T-helper 17 cell (primary cell): ENCODE results near the gene TBC1D9. TPM values are rescaled to one million over a fixed set of nuclear protein-coding genes. Genes with fewer than 3 reads are reported as not detected.

ENCODE experiments used
- ATAC-seq: fragments of 150-1000 bp; cut with Tn5 transposase; 2 replicates; pipeline ENCODE4 v1.10.0; 2021; ENCODE audit warnings: mild to moderate bottlenecking, moderate library complexity
- DNase-seq, 3 donors: peaks; one replicate each; pipeline versions ENCODE4 v3.0.0 to v3.0.0-alpha.2; 2020 to 2021
- H3K9me3 ChIP-seq: one replicate; pipeline ENCODE4 v1.7.0; 2013; ENCODE audit warnings: low read length, mild to moderate bottlenecking; ENCODE audit not compliant: control insufficient read depth, poor library complexity, severe bottlenecking
- H3K27ac Mint-ChIP-seq: one replicate; pipeline ENCODE4 v1.8.0; 2022; ENCODE audit warnings: mild to moderate bottlenecking, moderate library complexity, mixed read lengths
- H3K27me3 Mint-ChIP-seq: one replicate; pipeline ENCODE4 v1.8.0; 2022; ENCODE audit warnings: mixed read lengths
- H3K36me3 Mint-ChIP-seq: one replicate; pipeline ENCODE4 v1.8.0; 2022; ENCODE audit warnings: low read depth, mixed read lengths
- H3K4me1 Mint-ChIP-seq: one replicate; pipeline ENCODE4 v1.8.0; 2022; ENCODE audit warnings: mild to moderate bottlenecking, mixed read lengths
- H3K4me3 Mint-ChIP-seq: one replicate; pipeline ENCODE4 v1.8.0; 2022; ENCODE audit warnings: mild to moderate bottlenecking, moderate library complexity, mixed read lengths
- total RNA-seq, 4 donors: library from RNA in 2 of 4; stranded (reverse) in 2 of 4; gene quantifications; one replicate each; pipeline ENCODE4 v1.2.3 and lab custom pipeline; 2022 to 2026

Gene TBC1D9
- total RNA-seq, 2 donors from 2014 or later = 0.76 to 3.1 TPM

- no peaks in the 10 kb centered on the region for H3K36me3 Mint-ChIP-seq
- no peak overlapping the region for H3K4me3 Mint-ChIP-seq
- no peaks in the 10 kb centered on the region for H3K4me1 Mint-ChIP-seq
- H3K27ac Mint-ChIP-seq = no peak overlapping the region
- H3K27me3 Mint-ChIP-seq = peaks cover 8% of the 10 kb centered on the region
- DNase-seq (no peak), ATAC-seq (no peak)
- no peaks in the 10 kb centered on the region for H3K9me3 ChIP-seq
Measured at GRCh38 chr4:140615451-140615850, 140.7 kb downstream of the TBC1D9 start.

GRCh38 chr4:140612357-140612756, 143.8 kb downstream of the TBC1D9 start:
- ATAC-seq (no peak), DNase-seq (no peak)
- Mint-ChIP-seq H3K4me3 (no peak overlapping the region), H3K4me1 (peaks cover 2% of the 10 kb centered on the region), H3K27me3 (peaks cover 17% of the 10 kb centered on the region), H3K36me3 (no peaks in the 10 kb centered on the region), H3K27ac (no peak overlapping the region)
- H3K9me3 ChIP-seq = no peaks in the 10 kb centered on the region

- Mint-ChIP-seq H3K4me3 (no peak overlapping the region), H3K4me1 (peaks cover 2% of the 10 kb centered on the region), H3K27ac (no peak overlapping the region), H3K27me3 (peaks cover 22% of the 10 kb centered on the region), H3K36me3 (no peaks in the 10 kb centered on the region)
- DNase-seq = no peak
- H3K9me3 ChIP-seq = no peaks in the 10 kb centered on the region
- no peak for ATAC-seq
Measured at GRCh38 chr4:140611854-140612253, 144.3 kb downstream of the TBC1D9 start.

DNA sequence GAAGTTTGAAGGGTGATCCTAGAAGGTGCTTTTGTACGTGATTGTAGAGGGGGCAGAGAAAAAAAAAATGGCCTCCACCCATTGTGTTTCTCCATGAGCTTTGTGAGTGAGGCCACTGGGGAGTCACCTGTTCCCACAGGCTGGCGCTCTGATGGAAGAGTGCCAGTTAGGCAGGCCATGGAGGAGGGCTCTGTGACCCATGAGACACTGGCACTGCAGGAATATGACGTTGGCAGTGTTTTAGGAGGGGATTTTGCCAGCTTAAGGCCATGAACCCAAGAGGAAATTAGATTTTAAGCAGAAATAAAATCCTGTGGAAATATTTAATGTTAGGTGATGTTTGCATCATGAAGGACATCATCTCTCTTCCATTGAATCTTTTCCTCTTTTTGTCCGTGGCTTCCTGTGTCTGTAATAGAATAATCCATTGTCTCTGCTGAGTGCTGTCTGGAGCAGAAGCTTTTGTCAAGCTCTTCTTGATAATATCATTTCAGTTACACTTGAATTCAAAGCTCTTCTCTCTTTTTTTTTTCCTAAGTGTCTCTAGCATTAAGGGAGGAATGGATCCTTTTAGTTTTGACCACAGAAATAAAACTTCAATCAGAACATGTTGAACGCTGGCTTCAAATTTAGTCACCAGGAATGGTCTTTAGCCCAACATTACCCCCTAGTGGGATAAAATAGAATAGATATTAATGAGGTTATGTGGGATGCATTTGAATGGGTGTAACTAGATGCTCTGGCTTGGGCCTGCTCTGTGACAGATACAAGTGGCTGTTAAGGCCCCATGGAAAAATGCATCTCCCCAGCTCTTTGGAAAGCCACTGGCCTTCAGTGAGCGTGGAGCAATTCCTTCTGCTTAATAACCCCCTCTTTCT, 146.4 kb downstream of the TBC1D9 start:
- DNase-seq = no peak
- H3K27me3 Mint-ChIP-seq = peaks cover 29% of the 10 kb centered on the region
- H3K36me3 Mint-ChIP-seq = no peaks in the 10 kb centered on the region
- H3K4me1 Mint-ChIP-seq = peaks cover 2% of the 10 kb centered on the region
- H3K4me3 Mint-ChIP-seq = no peak overlapping the region
- no peak overlapping the region for H3K27ac Mint-ChIP-seq
- no peaks in the 10 kb centered on the region for H3K9me3 ChIP-seq
- ATAC-seq = peak; percentile 59

GRCh38 chr4:140607852-140608251, 148.3 kb downstream of the TBC1D9 start:
- Mint-ChIP-seq H3K4me1 (peaks cover 2% of the 10 kb centered on the region), H3K36me3 (peaks cover 3% of the 10 kb centered on the region), H3K4me3 (no peak overlapping the region), H3K27me3 (peaks cover 41% of the 10 kb centered on the region), H3K27ac (no peak overlapping the region)
- no peaks in the 10 kb centered on the region for H3K9me3 ChIP-seq
- no peak for ATAC-seq
- DNase-seq = no peak

- H3K9me3 ChIP-seq = no peaks in the 10 kb centered on the region
- H3K4me3 Mint-ChIP-seq = no peak overlapping the region
Measured at GRCh38 chr4:140604544-140604943, 151.6 kb downstream of the TBC1D9 start.

DNA sequence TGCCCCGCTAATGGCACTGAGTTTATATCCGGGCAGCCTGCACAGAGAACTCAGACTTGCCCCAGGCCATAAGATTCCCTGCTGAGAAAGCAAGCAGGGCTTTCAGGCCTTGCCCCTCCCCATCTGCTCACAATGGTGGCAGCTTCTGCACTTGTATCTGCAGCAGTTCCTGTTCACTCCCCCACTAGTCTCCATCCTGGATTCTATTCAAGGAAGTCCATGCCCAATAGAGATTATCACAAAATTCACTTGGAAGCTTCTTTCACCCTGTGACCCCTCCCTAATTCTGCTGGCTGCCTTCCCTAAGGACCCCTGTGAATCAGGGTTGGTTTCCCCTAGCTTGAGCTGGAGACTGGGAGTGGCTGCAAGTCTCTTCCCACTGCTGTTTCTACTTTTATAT, 152.9 kb downstream of the TBC1D9 start:
- DNase-seq = no peak
- H3K27me3 Mint-ChIP-seq = peaks cover 70% of the 10 kb centered on the region
- peaks cover 2% of the 10 kb centered on the region for H3K4me1 Mint-ChIP-seq
- ATAC-seq = no peak
- no peak overlapping the region for H3K27ac Mint-ChIP-seq
- no peak overlapping the region for H3K4me3 Mint-ChIP-seq
- peaks cover 3% of the 10 kb centered on the region for H3K36me3 Mint-ChIP-seq
- H3K9me3 ChIP-seq = no peaks in the 10 kb centered on the region

More at GRCh38 chr4:140604544-140604943, 151.6 kb downstream of the TBC1D9 start:
- Mint-ChIP-seq H3K36me3 (peaks cover 3% of the 10 kb centered on the region), H3K27ac (no peak overlapping the region), H3K27me3 (peaks cover 67% of the 10 kb centered on the region), H3K4me1 (peaks cover 2% of the 10 kb centered on the region)
- ATAC-seq = no peak
- no peak for DNase-seq

- peaks cover 2% of the 10 kb centered on the region for H3K4me1 Mint-ChIP-seq
- no peak for ATAC-seq
- H3K27me3 Mint-ChIP-seq = peaks cover 68% of the 10 kb centered on the region
- H3K27ac Mint-ChIP-seq = no peak overlapping the region
- H3K4me3 Mint-ChIP-seq = no peak overlapping the region
- H3K36me3 Mint-ChIP-seq = peaks cover 3% of the 10 kb centered on the region
- DNase-seq = no peak
- no peaks in the 10 kb centered on the region for H3K9me3 ChIP-seq
Measured at GRCh38 chr4:140602714-140603113, 153.5 kb downstream of the TBC1D9 start.

DNA sequence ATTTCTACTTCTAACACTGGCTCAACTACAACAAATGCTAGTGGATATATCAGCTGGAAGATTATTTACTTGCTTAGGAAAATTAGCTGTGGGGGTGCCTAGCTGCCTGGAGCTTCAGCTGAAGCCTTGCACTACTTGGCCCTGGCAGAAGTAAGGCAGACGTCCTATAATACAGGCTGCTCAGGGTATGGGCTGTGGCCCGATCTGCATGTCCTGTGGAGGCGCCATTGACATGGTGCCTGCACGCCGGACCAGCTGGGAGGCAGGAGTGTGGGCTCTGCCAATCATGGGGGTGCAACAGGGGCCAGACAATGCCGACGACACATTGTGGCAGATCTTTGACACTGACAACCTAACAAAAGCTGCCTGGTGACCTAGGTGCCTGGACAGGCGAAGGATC, 155.8 kb downstream of the TBC1D9 start:
- Mint-ChIP-seq H3K36me3 (peaks cover 3% of the 10 kb centered on the region), H3K27me3 (peaks cover 56% of the 10 kb centered on the region), H3K4me3 (peak overlapping the region; percentile 28), H3K4me1 (peaks cover 2% of the 10 kb centered on the region), H3K27ac (no peak overlapping the region)
- no peaks in the 10 kb centered on the region for H3K9me3 ChIP-seq
- no peak for ATAC-seq
- DNase-seq = no peak

GRCh38 chr4:140595065-140595464, 161.1 kb downstream of the TBC1D9 start:
- DNase-seq = no peak
- ATAC-seq = peak; percentile 63
- H3K36me3 Mint-ChIP-seq = no peaks in the 10 kb centered on the region
- H3K4me1 Mint-ChIP-seq = peaks cover 4% of the 10 kb centered on the region
- peaks cover 34% of the 10 kb centered on the region for H3K27me3 Mint-ChIP-seq
- peak overlapping the region; percentile 31 for H3K4me3 Mint-ChIP-seq
- no peaks in the 10 kb centered on the region for H3K9me3 ChIP-seq
- H3K27ac Mint-ChIP-seq = no peak overlapping the region

DNA sequence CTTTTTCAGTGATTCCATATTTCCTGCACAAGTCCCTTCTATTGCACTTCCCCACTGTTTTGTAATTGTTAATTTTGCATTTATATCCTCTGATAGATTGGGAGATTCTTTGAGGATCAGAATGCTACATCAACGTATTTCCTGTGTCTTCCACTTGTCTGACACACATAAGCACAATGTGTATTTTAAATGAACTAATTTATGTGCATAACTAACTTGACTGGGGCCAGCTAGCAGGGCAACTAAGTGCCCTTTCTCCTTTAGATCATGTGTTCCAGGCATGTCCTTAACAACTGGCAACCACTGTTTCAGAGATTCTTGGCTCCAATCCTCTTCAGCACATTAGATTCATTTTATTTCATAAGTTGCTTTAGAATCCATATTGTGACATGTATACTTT, 171.7 kb downstream of the TBC1D9 start:
- no peaks in the 10 kb centered on the region for H3K36me3 Mint-ChIP-seq
- ATAC-seq (no peak), DNase-seq (no peak)
- H3K4me1 Mint-ChIP-seq = no peaks in the 10 kb centered on the region
- no peak overlapping the region for H3K27ac Mint-ChIP-seq
- H3K27me3 Mint-ChIP-seq = peaks cover 17% of the 10 kb centered on the region
- H3K9me3 ChIP-seq = no peaks in the 10 kb centered on the region
- H3K4me3 Mint-ChIP-seq = no peak overlapping the region

GRCh38 chr4:140581078-140581477, 175.1 kb downstream of the TBC1D9 start:
- Mint-ChIP-seq H3K4me1 (no peaks in the 10 kb centered on the region), H3K36me3 (no peaks in the 10 kb centered on the region), H3K4me3 (no peak overlapping the region), H3K27ac (no peak overlapping the region), H3K27me3 (peaks cover 40% of the 10 kb centered on the region)
- H3K9me3 ChIP-seq = no peaks in the 10 kb centered on the region
- no peak for ATAC-seq
- no peak for DNase-seq

DNA sequence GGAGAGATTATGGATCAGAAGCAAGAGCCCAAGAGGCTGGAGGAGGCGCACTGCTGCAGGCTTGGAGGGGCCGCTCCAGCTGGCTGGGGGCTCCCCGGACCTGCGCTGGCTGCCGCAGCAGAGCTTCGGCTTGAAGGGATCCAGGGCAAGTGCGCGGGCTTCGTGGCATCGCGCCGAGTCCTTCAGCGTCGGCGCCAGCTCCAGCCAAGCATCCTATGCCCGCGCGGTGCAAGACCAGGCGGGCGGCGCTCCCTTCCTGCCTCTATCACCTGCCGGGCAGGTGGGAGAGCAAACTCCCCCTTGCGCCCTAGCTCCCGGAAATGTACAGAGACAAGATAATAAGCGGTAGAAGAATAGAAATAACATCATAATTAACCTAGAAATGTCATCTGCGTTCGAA, 176.9 kb downstream of the TBC1D9 start:
- Mint-ChIP-seq H3K4me3 (no peak overlapping the region), H3K4me1 (no peaks in the 10 kb centered on the region), H3K36me3 (no peaks in the 10 kb centered on the region), H3K27me3 (peaks cover 36% of the 10 kb centered on the region), H3K27ac (no peak overlapping the region)
- no peaks in the 10 kb centered on the region for H3K9me3 ChIP-seq
- DNase-seq = no peak
- no peak for ATAC-seq

DNA sequence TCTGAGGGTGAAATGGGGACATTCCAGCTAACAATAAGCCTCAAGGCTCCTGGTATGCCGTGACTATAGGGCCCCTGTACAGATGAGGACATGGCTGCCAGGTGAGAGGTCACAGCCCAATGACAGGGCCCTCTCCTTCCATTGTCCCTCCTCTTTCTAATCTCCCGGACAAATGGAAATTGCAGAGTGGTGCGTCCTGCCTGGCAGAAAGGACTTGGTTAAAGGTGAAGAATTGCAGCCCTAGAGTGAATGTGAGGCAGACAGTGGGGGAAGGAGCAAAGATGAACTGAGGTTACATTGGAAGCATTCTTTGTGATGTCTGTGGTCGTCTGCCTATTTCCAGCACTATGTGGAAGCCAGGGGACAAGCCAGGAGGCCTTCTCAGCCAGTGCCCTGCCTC, 180.7 kb downstream of the TBC1D9 start:
- H3K36me3 Mint-ChIP-seq = no peaks in the 10 kb centered on the region
- ATAC-seq (no peak), DNase-seq (no peak)
- no peaks in the 10 kb centered on the region for H3K4me1 Mint-ChIP-seq
- H3K9me3 ChIP-seq = peaks cover 4% of the 10 kb centered on the region
- peaks cover 45% of the 10 kb centered on the region for H3K27me3 Mint-ChIP-seq
- no peak overlapping the region for H3K27ac Mint-ChIP-seq
- no peak overlapping the region for H3K4me3 Mint-ChIP-seq
